ENCODE results near the gene KIF3C. TPM values are rescaled to one million over a fixed set of nuclear protein-coding genes. Genes with fewer than 3 reads are reported as not detected.
A peak's percentile ranks its signal among the peaks of the same experiment; 100 is the strongest.

The KIF3C gene
- total RNA-seq, 3 donors from 2014 or later, result 3.4 to 32.8 (median 6.0) TPM

- peak in 1 of 2 donors; percentile 32 for DNase-seq (ENCODE audit: low spot score in 2 of 2)
- intact Hi-C loops (cut with DNase I; ENCODE audit: low total_unique reads), result no loop called here
- H3K9me3 ChIP-seq, result no peaks in the 10 kb centered on the region
- H3K36me3 ChIP-seq, result no peaks in the 10 kb centered on the region
- peak overlapping the region; percentile 91 to 96 for H3K27ac ChIP-seq
- no peaks in the 10 kb centered on the region for H3K4me1 ChIP-seq
- TF ChIP-seq POLR2AphosphoS5 (IDR thresholded peaks at IDR 0.05) (no peak), CTCF (IDR thresholded peaks at IDR 0.05) (no peak), POLR2A (IDR thresholded peaks at IDR 0.05) (no peak)
- H3K27me3 ChIP-seq, result no peaks in the 10 kb centered on the region
- H3K4me3 ChIP-seq, result peak overlapping the region; percentile 87 to 99 (median 92)
These were observed 104.6 kb downstream of the KIF3C start for GRCh38 chr2:25877431-25878360.

Other genes with a start within 250 kb of the KIF3C start
- gene ASXL2, start 104.0 kb downstream of the KIF3C start, total RNA-seq, result 10 to 100 TPM; 16.4 to 18.2 (median 17.4) TPM
- 100 to 1,000 TPM in 2 of 3 donors, 10 to 100 TPM in 1; 82.6 to 101 (median 100) TPM for gene RAB10, start 51.6 kb upstream of the KIF3C start, total RNA-seq
- gene GAREM2, start 190.6 kb upstream of the KIF3C start, total RNA-seq, result 1 to 10 TPM; 1.2 to 2.0 (median 1.4) TPM

All from breast epithelium (tissue), 4 donors.